LNCaP clone FGC (cell line): ENCODE measurements around the gene FAR1.
"Not testable (repeated sequence)": the region's sequence is repeated elsewhere in the genome, so short reads cannot be mapped to it uniquely, and the experiment has no call there.

ENCODE experiments used
- DNase-seq: peaks from one replicate; pipeline ENCODE4 v3.0.0-alpha.2; 2011; ENCODE audit warnings: low read depth
- H3K4me3 ChIP-seq: 2 replicates; pipeline ENCODE4 v1.5.1; 2011; ENCODE audit warnings: mild to moderate bottlenecking, low read depth, low read length, control low read depth
- TF ChIP-seq, protein P1 (sequence below): IDR thresholded peaks from 2 replicates; pipeline ENCODE4 v1.5.1; 2012; ENCODE audit warnings: mild to moderate bottlenecking; ENCODE audit not compliant: control insufficient read depth, insufficient read depth; ENCODE audit errors: extremely low read depth

FAR1 gene

DNA sequence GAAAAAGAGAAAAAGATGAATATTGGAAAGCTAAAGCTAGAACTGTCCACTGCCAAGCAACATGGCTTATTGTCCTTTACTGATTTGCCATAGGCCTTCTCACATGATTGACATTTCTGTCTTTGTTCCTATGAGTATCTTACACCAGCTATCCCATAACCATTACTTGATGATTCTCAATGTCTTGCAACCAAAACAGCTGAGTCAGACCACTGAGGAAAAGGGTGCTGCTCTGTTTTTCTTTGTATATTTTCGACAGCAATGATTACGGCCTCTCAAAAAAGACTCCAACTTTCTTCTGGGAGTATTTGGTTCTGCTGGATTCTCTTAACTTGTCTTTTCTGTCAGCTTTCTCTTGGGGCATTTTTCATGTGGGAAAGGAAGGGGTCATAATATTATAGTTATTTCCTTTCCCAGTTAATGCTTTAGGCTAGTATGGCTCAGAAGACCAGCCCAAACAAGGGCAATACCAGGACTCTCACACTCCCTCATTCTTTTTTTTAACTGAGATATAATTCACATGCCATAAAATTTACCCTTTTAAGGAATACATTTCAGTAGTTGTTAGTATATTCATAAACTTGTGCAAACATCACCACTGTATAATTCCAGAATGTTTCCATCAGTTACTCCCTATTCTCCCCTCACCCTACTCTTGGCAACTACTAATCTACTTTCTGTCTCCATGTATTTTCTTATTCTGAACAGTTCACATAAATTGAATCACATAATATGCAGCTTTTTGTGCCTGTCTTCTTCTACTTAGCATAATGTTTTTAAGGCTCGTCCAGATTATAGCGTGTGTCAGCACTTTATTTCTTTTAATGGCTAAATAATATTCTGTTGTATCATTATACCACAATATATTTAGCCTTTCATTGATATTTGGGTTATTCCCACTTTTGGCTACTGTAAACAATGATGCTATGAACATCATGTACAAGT is 31.1 kb upstream of the FAR1 start:
- H3K4me3 ChIP-seq = no peak overlapping the region
- no peak for DNase-seq
- TF ChIP-seq, protein P1, sequence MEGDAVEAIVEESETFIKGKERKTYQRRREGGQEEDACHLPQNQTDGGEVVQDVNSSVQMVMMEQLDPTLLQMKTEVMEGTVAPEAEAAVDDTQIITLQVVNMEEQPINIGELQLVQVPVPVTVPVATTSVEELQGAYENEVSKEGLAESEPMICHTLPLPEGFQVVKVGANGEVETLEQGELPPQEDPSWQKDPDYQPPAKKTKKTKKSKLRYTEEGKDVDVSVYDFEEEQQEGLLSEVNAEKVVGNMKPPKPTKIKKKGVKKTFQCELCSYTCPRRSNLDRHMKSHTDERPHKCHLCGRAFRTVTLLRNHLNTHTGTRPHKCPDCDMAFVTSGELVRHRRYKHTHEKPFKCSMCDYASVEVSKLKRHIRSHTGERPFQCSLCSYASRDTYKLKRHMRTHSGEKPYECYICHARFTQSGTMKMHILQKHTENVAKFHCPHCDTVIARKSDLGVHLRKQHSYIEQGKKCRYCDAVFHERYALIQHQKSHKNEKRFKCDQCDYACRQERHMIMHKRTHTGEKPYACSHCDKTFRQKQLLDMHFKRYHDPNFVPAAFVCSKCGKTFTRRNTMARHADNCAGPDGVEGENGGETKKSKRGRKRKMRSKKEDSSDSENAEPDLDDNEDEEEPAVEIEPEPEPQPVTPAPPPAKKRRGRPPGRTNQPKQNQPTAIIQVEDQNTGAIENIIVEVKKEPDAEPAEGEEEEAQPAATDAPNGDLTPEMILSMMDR = no peak

DNA sequence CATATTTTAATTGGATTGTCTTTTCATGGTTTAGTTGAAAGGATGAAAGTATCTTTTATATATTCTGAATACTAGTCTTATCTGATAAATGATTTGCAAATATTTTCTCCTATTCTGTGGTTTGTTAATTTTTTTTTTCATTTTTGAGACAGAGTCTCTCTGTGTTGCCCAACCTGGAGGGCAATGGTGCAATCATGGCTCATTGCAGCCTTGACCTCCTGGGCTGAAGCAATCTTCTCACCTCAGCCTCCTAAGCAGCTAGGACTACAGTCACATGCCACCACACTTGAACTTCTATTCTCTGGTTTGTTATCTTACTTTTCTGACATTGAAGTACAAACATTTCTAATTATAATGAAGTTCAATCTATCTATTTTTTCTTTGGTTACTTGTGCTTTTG is 30.0 kb upstream of the FAR1 start:
- TF ChIP-seq, protein P1 = no peak
- DNase-seq = no peak
- no peak overlapping the region for H3K4me3 ChIP-seq

DNA sequence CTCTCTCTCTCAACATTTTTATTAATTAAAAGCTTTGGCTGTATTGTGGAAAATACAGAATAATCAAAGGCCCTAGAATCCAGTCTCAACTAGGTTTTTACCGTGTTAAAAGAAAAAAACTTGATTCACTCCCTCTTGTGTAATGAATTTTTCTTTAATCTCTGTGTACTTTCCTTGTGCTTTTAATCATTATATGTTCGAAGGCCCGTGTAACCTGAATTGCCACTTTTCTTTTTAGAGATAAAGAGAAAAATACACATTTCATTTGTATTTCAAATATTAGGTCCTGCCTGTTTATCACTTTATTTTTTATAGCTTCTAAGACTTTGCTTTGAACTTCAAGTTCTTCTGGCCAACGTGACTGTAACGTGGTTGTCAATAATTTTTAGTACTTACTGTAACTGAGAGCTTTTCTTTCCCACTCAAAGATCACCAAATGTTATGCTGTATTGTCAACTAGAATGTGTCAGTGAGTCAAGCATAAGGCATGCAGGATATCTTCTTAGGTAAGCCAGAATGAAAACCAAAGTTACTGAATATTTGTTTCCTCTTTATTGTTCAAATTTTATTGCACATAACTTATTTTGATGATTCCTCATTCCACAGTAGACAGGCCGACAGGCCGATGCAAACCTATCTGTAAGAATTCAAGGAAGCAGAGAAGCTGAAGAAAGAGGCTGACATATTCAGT is 23.3 kb upstream of the FAR1 start:
- TF ChIP-seq, protein P1 = no peak
- DNase-seq = no peak
- no peak overlapping the region for H3K4me3 ChIP-seq

DNA sequence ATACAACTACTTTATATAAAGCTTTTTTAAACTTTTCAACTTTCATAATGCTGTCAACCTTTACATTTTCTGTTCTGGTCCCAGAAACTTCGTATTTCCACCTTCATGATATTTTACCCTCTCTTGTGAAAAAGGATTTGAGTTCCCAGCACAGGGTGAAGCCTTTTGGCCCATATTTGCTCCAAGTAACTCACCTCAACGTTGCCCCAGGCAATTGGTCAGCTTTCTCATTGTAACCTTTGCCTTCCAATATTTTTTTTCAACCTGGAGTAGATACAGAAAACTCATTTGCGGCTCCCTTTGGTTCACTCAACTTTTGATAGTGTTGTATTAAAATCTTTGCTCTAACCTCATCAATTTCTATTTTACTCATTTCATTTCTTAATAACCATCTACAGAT is 21.1 kb upstream of the FAR1 start:
- DNase-seq = no peak
- H3K4me3 ChIP-seq = no peak overlapping the region
- TF ChIP-seq, protein P1 = no peak

DNA sequence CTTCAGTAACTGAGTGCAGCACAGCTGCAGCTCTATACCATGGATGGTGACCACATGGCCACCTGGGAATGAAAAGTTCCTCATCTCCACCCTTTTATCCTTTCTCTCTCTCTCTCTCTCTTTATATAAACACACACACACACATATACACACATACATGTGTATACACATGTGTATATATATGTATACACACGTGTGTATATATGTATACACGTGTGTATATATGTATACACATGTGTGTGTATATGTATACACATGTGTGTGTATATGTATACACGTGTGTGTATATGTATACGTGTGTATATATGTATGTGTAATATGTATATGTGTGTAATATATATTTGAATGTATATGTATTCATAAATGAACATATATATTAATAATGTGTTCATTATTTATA is 18.8 kb upstream of the FAR1 start:
- H3K4me3 ChIP-seq = no peak overlapping the region
- TF ChIP-seq, protein P1 = no peak
- no peak for DNase-seq

DNA sequence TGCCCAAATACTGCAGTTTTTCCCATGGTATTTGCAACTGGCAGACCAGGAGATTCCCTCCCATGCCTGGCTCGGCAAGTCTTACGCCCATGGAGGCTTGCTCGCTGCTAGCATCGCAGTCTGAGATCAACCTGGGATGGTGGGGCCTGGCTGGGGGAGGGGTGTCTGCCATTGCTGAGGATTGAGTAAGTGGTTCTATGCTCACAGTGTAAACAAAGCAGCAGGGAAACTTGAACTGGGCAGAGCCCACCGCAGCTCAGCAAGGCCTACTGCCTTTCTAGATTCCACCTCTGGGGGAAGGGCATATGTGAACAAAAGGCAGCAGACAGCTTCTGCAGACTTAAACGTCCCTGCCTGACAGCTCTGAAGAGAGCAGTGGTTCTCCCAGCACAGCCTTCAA is 17.0 kb upstream of the FAR1 start:
- not testable (repeated sequence) for DNase-seq, H3K4me3 ChIP-seq

DNA sequence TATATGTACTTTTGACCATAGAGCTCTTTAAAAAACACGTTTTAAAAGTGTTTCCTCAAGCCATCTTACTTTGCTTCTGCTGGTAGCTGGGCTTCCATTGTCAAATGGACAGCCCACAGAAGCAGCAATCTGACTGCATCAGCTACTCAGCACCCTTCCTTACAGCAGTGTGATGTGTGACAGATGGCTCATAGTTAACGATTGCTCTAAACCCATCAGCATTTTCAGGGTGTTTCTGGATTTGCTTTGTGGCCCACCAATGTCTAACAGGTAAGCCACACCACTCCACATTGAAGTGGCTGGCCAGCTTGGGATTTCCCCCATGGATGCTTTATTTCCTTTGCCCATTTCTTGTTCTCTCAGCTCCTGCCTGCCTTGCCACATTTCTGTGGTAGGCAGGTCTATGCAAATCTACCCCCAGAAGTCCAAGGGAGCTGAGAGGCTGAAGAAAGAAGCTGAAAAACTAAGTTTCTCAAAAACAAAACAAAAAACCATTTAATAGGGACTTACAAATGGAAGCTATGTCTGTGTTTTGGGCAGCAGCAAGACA is 7.3 kb upstream of the FAR1 start:
- TF ChIP-seq, protein P1 = no peak

More for the DNA sequence above, 7.3 kb upstream of the FAR1 start:
- DNase-seq = no peak
- H3K4me3 ChIP-seq = no peak overlapping the region
